Right hindlimb (tissue), 1 donor: Measurements from ENCODE around the gene RPS14.

Experiments used
- DNase-seq: peaks from one replicate; pipeline ENCODE4 v3.0.0-alpha.2; 2018

RPS14 gene

GRCh38 chr5:150398722-150399523 is 50.6 kb downstream of the RPS14 start:
- DNase-seq = no peak

GRCh38 chr5:150397782-150398721 is 51.5 kb downstream of the RPS14 start:
- DNase-seq = no peak

- DNase-seq = no peak
Observed at GRCh38 chr5:150397146-150397781, 52.3 kb downstream of the RPS14 start.

GRCh38 chr5:150396267-150396666 is 53.3 kb downstream of the RPS14 start:
- DNase-seq = no peak

GRCh38 chr5:150395688-150395975 is 53.9 kb downstream of the RPS14 start:
- DNase-seq = no peak

- DNase-seq = no peak
Observed at GRCh38 chr5:150394912-150395687, 54.4 kb downstream of the RPS14 start.

- no peak for DNase-seq
Observed at GRCh38 chr5:150394131-150394530, 55.4 kb downstream of the RPS14 start.

GRCh38 chr5:150393096-150393645 is 56.4 kb downstream of the RPS14 start:
- DNase-seq = no peak

GRCh38 chr5:150392680-150393079 is 56.9 kb downstream of the RPS14 start:
- DNase-seq = no peak
